Measurements from ENCODE around the gene ADCY1.

ADCY1 gene

GRCh38 chr7:45699015-45699309 lies 124.8 kb downstream of the ADCY1 start:
- no peak for TF ChIP-seq CTCF (IDR thresholded peaks at IDR 0.05; ENCODE audit: low read depth, low read length)
- no peak overlapping the region for H3K4me3 ChIP-seq (ENCODE audit: low read depth, low read length)

GRCh38 chr7:45699726-45700390 lies 125.7 kb downstream of the ADCY1 start:
- no peak overlapping the region for H3K4me3 ChIP-seq (ENCODE audit: low read depth, low read length)
- TF ChIP-seq CTCF (IDR thresholded peaks at IDR 0.05; ENCODE audit: low read depth, low read length): no peak

- H3K4me3 ChIP-seq (ENCODE audit: low read depth, low read length): no peak overlapping the region
- TF ChIP-seq CTCF (IDR thresholded peaks at IDR 0.05; ENCODE audit: low read depth, low read length): no peak
Observed at GRCh38 chr7:45700556-45700955, 126.4 kb downstream of the ADCY1 start.

- H3K4me3 ChIP-seq (ENCODE audit: low read depth, low read length): no peak overlapping the region
- TF ChIP-seq CTCF (IDR thresholded peaks at IDR 0.05; ENCODE audit: low read depth, low read length): no peak
Observed at GRCh38 chr7:45701701-45702510, 127.7 kb downstream of the ADCY1 start.

GRCh38 chr7:45702751-45703150 lies 128.6 kb downstream of the ADCY1 start:
- H3K4me3 ChIP-seq (ENCODE audit: low read depth, low read length): no peak overlapping the region
- TF ChIP-seq CTCF (IDR thresholded peaks at IDR 0.05; ENCODE audit: low read depth, low read length): no peak

- H3K4me3 ChIP-seq (ENCODE audit: low read depth, low read length): no peak overlapping the region
- TF ChIP-seq CTCF (IDR thresholded peaks at IDR 0.05; ENCODE audit: low read depth, low read length): no peak
Observed at GRCh38 chr7:45703373-45703821, 129.2 kb downstream of the ADCY1 start.
